Neural progenitor cell (in vitro differentiated cells): ENCODE measurements around the gene PRCP. TPM values are rescaled to one million over a fixed set of nuclear protein-coding genes. Genes with fewer than 3 reads are reported as not detected.

Experiments used
- DNase-seq: peaks from one replicate; pipeline ENCODE4 v3.0.0-alpha.2; 2016; ENCODE audit warnings: low spot score
- H2AFZ ChIP-seq: fragments of 200-600 bp; sonication (generic); replicated peaks from 2 replicates; pipeline ENCODE4 v1.6.1; 2016; ENCODE audit warnings: antibody characterized with exemption
- H3F3A ChIP-seq: fragments of 200-600 bp; sonication (generic); 2 replicates; pipeline ENCODE4 v1.6.1; 2016; ENCODE audit warnings: antibody characterized with exemption, low read depth
- H3K27ac ChIP-seq: fragments of 200-600 bp; sonication (generic); 2 replicates; pipeline ENCODE4 v1.5.1; 2016; ENCODE audit warnings: mild to moderate bottlenecking
- H3K27me3 ChIP-seq: fragments of 200-600 bp; sonication (generic); 2 replicates; pipeline ENCODE4 v1.6.1; 2016; ENCODE audit warnings: mild to moderate bottlenecking, moderate library complexity
- H3K36me3 ChIP-seq: fragments of 200-600 bp; sonication (generic); 2 replicates; pipeline ENCODE4 v1.5.1; 2016
- H3K4me1 ChIP-seq: fragments of 200-600 bp; sonication (generic); 2 replicates; pipeline ENCODE4 v1.6.1; 2016; ENCODE audit warnings: mixed run types
- H3K4me2 ChIP-seq: fragments of 200-600 bp; sonication (generic); 2 replicates; pipeline ENCODE4 v1.6.1; 2016
- H3K4me3 ChIP-seq: fragments of 200-600 bp; sonication (generic); 2 replicates; pipeline ENCODE4 v1.5.1; 2016
- H3K79me2 ChIP-seq: fragments of 200-600 bp; sonication (generic); 2 replicates; pipeline ENCODE4 v1.6.1; 2016; ENCODE audit warnings: low read depth
- H3K9ac ChIP-seq: fragments of 200-600 bp; sonication (generic); 2 replicates; pipeline ENCODE4 v1.6.1; 2016
- H3K9me3 ChIP-seq: fragments of 200-600 bp; sonication (generic); 2 replicates; pipeline ENCODE4 v1.5.1; 2016; ENCODE audit warnings: low read depth
- H4K20me1 ChIP-seq: fragments of 200-600 bp; sonication (generic); 2 replicates; pipeline ENCODE4 v1.6.1; 2016; ENCODE audit warnings: low read depth
- H3K27ac Mint-ChIP-seq: 3 replicates; pipeline ENCODE4 v1.8.0; 2021; ENCODE audit warnings: mixed read lengths
- H3K27me3 Mint-ChIP-seq: 2 replicates; pipeline ENCODE4 v1.8.0; 2022; ENCODE audit warnings: low read depth, mild to moderate bottlenecking, inconsistent platforms, moderate library complexity, mixed read lengths; ENCODE audit not compliant: insufficient read depth
- H3K36me3 Mint-ChIP-seq: 3 replicates; pipeline ENCODE4 v1.8.0; 2021; ENCODE audit warnings: mixed read lengths
- H3K4me1 Mint-ChIP-seq: 3 replicates; pipeline ENCODE4 v1.8.0; 2021; ENCODE audit warnings: mixed read lengths
- H3K4me3 Mint-ChIP-seq: 3 replicates; pipeline ENCODE4 v1.8.0; 2021; ENCODE audit warnings: mild to moderate bottlenecking, moderate library complexity, mixed read lengths
- H3K9me3 Mint-ChIP-seq: 3 replicates; pipeline ENCODE4 v1.8.0; 2020; ENCODE audit warnings: mixed read lengths
- CTCF ChIP-seq: fragments of 200-600 bp; sonication (generic); IDR thresholded peaks from 2 replicates; pipeline ENCODE4 v1.5.1; 2017; ENCODE audit warnings: antibody characterized with exemption, mild to moderate bottlenecking
- EZH2 ChIP-seq: fragments of 200-600 bp; sonication (generic); IDR thresholded peaks from 2 replicates; pipeline ENCODE4 v1.6.1; 2017; ENCODE audit warnings: antibody characterized with exemption, mild to moderate bottlenecking, moderate library complexity
- EZH2phosphoT487 ChIP-seq: fragments of 200-600 bp; sonication (generic); IDR thresholded peaks from 2 replicates; pipeline ENCODE4 v1.6.1; 2017; ENCODE audit warnings: antibody characterized with exemption
- total RNA-seq: library from RNA; depleted of rRNA; stranded (reverse); fragments of >200 nt; gene quantifications from 2 replicates; pipeline ENCODE4 v1.2.3, GENCODE V29; 2015; ENCODE audit warnings: low replicate concordance

Gene PRCP
- total RNA-seq, 1 donor from 2014 or later, result 67.4 TPM

DNA sequence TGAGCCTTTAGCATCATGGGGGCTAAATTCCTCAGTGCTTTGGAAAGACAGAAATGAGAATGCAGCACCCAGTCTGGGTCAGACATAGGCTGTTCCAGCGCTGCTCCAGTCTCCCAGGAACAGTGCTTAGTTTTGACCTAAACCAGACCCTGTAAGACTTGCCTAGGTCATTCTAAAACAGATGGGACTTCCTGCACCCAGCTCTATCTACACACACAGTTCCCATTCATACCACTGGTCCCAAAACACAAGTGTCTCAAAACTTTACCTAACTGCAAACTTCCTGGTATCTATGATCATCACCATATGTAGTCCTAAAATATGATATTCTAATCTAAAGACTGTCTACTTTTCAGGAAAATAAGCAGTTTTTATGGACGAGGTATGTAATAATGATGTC is 37.9 kb downstream of the PRCP start:
- no peaks in the 10 kb centered on the region for H3K79me2 ChIP-seq
- Mint-ChIP-seq H3K27ac (no peak overlapping the region), H3K9me3 (no peaks in the 10 kb centered on the region), H3K4me3 (no peak overlapping the region), H3K27me3 (no peaks in the 10 kb centered on the region), H3K4me1 (peaks cover 23% of the 10 kb centered on the region), H3K36me3 (no peaks in the 10 kb centered on the region)
- H3K9ac ChIP-seq, result no peak overlapping the region
- no peak overlapping the region for H3K4me2 ChIP-seq
- H3K36me3 ChIP-seq, result no peaks in the 10 kb centered on the region
- H2AFZ ChIP-seq, result no peak overlapping the region
- no peaks in the 10 kb centered on the region for H3K4me1 ChIP-seq
- peaks cover 23% of the 10 kb centered on the region for H3K27me3 ChIP-seq
- no peak overlapping the region for H3K27ac ChIP-seq
- no peaks in the 10 kb centered on the region for H3K9me3 ChIP-seq
- DNase-seq, result no peak
- H4K20me1 ChIP-seq, result peaks cover 19% of the 10 kb centered on the region
- peaks cover 3% of the 10 kb centered on the region for H3F3A ChIP-seq
- TF ChIP-seq EZH2 (no peak), EZH2phosphoT487 (no peak), CTCF (no peak)
- H3K4me3 ChIP-seq, result no peak overlapping the region

DNA sequence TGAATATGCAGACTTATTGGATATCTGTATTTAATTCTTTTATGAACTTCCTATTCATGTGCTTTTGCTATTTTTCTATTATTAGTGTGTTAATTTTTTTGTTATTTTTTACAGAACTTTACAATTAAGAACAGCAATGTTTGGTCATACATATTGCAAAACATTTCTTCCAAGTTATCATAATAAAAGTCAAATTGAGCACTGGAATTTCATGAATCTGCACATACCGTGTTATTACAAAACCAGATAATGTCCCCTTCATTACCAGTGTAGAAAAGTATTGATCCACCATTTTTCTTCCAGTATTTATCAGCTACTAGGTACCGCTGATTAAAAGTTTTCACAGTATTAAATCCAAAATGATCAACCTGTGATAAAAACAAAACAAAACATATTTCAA is 40.5 kb downstream of the PRCP start:
- Histone ChIP-seq H3F3A (peaks cover 3% of the 10 kb centered on the region), H2AFZ (no peak overlapping the region), H3K4me2 (no peak overlapping the region), H3K9me3 (no peaks in the 10 kb centered on the region), H3K36me3 (no peaks in the 10 kb centered on the region), H4K20me1 (peaks cover 19% of the 10 kb centered on the region), H3K79me2 (no peaks in the 10 kb centered on the region), H3K4me1 (no peaks in the 10 kb centered on the region), H3K27ac (no peak overlapping the region), H3K4me3 (no peak overlapping the region), H3K27me3 (peaks cover 26% of the 10 kb centered on the region), H3K9ac (no peak overlapping the region)
- TF ChIP-seq EZH2 (no peak), EZH2phosphoT487 (no peak), CTCF (no peak)
- Mint-ChIP-seq H3K36me3 (peaks cover 4% of the 10 kb centered on the region), H3K4me1 (peaks cover 20% of the 10 kb centered on the region), H3K9me3 (peaks cover 6% of the 10 kb centered on the region), H3K27ac (no peak overlapping the region), H3K4me3 (no peak overlapping the region), H3K27me3 (no peaks in the 10 kb centered on the region)
- no peak for DNase-seq

- Histone ChIP-seq H2AFZ (no peak overlapping the region), H3K4me2 (no peak overlapping the region), H3K9me3 (no peaks in the 10 kb centered on the region), H3F3A (peaks cover 3% of the 10 kb centered on the region), H3K79me2 (no peaks in the 10 kb centered on the region), H3K9ac (no peak overlapping the region), H3K27ac (no peak overlapping the region), H3K4me3 (no peak overlapping the region), H4K20me1 (peaks cover 15% of the 10 kb centered on the region), H3K36me3 (no peaks in the 10 kb centered on the region), H3K4me1 (no peaks in the 10 kb centered on the region), H3K27me3 (peaks cover 36% of the 10 kb centered on the region)
- H3K4me3 Mint-ChIP-seq, result no peak overlapping the region
- H3K27ac Mint-ChIP-seq, result peak overlapping the region; percentile 19
- TF ChIP-seq EZH2phosphoT487, result no peak
- TF ChIP-seq EZH2, result no peak
- no peak for TF ChIP-seq CTCF
- peaks cover 16% of the 10 kb centered on the region for H3K9me3 Mint-ChIP-seq
- H3K4me1 Mint-ChIP-seq, result peaks cover 16% of the 10 kb centered on the region
- H3K27me3 Mint-ChIP-seq, result no peaks in the 10 kb centered on the region
- DNase-seq, result no peak
- H3K36me3 Mint-ChIP-seq, result peaks cover 11% of the 10 kb centered on the region
These were observed 41.6 kb downstream of the PRCP start for GRCh38 chr11:82858556-82859091.
